Loucy (cell line): ENCODE data around the gene RPUSD2.

ENCODE experiments used
- EZH2phosphoT487 ChIP-seq: fragments of 200-600 bp; IDR thresholded peaks from 2 replicates; pipeline ENCODE4 v1.6.1; 2018; ENCODE audit warnings: antibody characterized with exemption, mild to moderate bottlenecking, moderate library complexity, borderline replicate concordance
- TF ChIP-seq, protein P1 (sequence below): fragments of 200-600 bp; sonication (generic); conservative IDR thresholded peaks from 2 replicates; pipeline ENCODE4 v1.5.1; 2014; ENCODE audit warnings: mild to moderate bottlenecking, antibody characterized with exemption, low read length

DNA sequence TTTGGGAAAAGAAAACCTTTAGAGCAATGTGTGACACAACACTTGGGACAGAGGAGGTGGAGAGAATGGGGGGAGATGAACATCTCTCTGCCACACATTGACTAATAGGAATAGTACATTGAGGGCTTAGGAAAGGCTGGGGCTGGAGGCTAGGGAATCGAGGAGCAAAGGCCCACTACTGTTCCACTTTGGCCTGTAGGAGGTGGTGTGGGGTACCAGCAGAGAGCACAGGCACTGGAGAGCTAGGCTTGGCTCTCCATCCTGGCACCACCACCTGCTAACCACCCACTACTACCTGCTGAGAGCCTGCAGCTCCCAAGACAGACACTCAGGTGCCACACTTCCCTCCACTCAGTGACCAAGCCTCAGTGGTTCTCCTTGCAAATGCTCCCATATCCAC lies 23.6 kb upstream of the RPUSD2 start:
- TF ChIP-seq EZH2phosphoT487: no peak
- TF ChIP-seq, protein P1, sequence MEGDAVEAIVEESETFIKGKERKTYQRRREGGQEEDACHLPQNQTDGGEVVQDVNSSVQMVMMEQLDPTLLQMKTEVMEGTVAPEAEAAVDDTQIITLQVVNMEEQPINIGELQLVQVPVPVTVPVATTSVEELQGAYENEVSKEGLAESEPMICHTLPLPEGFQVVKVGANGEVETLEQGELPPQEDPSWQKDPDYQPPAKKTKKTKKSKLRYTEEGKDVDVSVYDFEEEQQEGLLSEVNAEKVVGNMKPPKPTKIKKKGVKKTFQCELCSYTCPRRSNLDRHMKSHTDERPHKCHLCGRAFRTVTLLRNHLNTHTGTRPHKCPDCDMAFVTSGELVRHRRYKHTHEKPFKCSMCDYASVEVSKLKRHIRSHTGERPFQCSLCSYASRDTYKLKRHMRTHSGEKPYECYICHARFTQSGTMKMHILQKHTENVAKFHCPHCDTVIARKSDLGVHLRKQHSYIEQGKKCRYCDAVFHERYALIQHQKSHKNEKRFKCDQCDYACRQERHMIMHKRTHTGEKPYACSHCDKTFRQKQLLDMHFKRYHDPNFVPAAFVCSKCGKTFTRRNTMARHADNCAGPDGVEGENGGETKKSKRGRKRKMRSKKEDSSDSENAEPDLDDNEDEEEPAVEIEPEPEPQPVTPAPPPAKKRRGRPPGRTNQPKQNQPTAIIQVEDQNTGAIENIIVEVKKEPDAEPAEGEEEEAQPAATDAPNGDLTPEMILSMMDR: peak; percentile 15; the same call in 1 of the 2 replicates
